GM19023 (cell line): Measurements from ENCODE around the gene SYCE1.
A peak's percentile ranks its signal among the peaks of the same experiment; 100 is the strongest.
"Not testable (repeated sequence)": the region's sequence is repeated elsewhere in the genome, so short reads cannot be mapped to it uniquely, and the experiment has no call there.

ENCODE experiments used
- ATAC-seq: cut with Tn5 transposase; IDR thresholded peaks from one replicate; pipeline ENCODE4 v1.9.1; 2021; ENCODE audit warnings: mild to moderate bottlenecking, moderate library complexity; ENCODE audit not compliant: unreplicated experiment

Gene SYCE1

GRCh38 chr10:133559216-133559615 is 6.2 kb downstream of the SYCE1 start:
- no peak for ATAC-seq

GRCh38 chr10:133557381-133557780 is 8.0 kb downstream of the SYCE1 start:
- ATAC-seq, result no peak

- ATAC-seq, result no peak
These were observed 9.9 kb downstream of the SYCE1 start for GRCh38 chr10:133555521-133555920.

GRCh38 chr10:133554600-133554999 is 10.8 kb downstream of the SYCE1 start:
- no peak for ATAC-seq

GRCh38 chr10:133544506-133544905 is 20.9 kb downstream of the SYCE1 start:
- ATAC-seq, result no peak

- not testable (repeated sequence) for ATAC-seq
These were observed 23.9 kb downstream of the SYCE1 start for GRCh38 chr10:133541441-133541975.

- no peak for ATAC-seq
These were observed 27.5 kb downstream of the SYCE1 start for GRCh38 chr10:133537546-133538545.

GRCh38 chr10:133536198-133536597 is 29.2 kb downstream of the SYCE1 start:
- ATAC-seq, result no peak

- no peak for ATAC-seq
These were observed 31.0 kb downstream of the SYCE1 start for GRCh38 chr10:133534417-133534816.

GRCh38 chr10:133532871-133533270 is 32.5 kb downstream of the SYCE1 start:
- no peak for ATAC-seq

- ATAC-seq, result no peak
These were observed 34.9 kb downstream of the SYCE1 start for GRCh38 chr10:133530506-133530905.

GRCh38 chr10:133529576-133529946 is 35.8 kb downstream of the SYCE1 start:
- ATAC-seq, result no peak

GRCh38 chr10:133528845-133529575 is 36.4 kb downstream of the SYCE1 start:
- ATAC-seq, result no peak

GRCh38 chr10:133528296-133528844 is 37.0 kb downstream of the SYCE1 start:
- no peak for ATAC-seq

GRCh38 chr10:133527771-133528271 is 37.6 kb downstream of the SYCE1 start:
- no peak for ATAC-seq

GRCh38 chr10:133526957-133527588 is 38.3 kb downstream of the SYCE1 start, which contains the start of gene CYP2E1:
CYP2E1 (plus strand) TSS chr10:133527363; CDS start chr10:133527396, 33 bp downstream.
- no peak for ATAC-seq

- no peak for ATAC-seq
These were observed 39.9 kb downstream of the SYCE1 start for GRCh38 chr10:133525444-133525843.

GRCh38 chr10:133523631-133524203 is 41.7 kb downstream of the SYCE1 start:
- ATAC-seq, result no peak

GRCh38 chr10:133520193-133520738 is 45.1 kb downstream of the SYCE1 start:
- ATAC-seq, result peak; percentile 72

GRCh38 chr10:133518517-133518916 is 46.9 kb downstream of the SYCE1 start:
- ATAC-seq, result not testable (repeated sequence)
